22Rv1 (cell line): Measurements from ENCODE around the gene WNK2.

Source experiments
- ZFX ChIP-seq: fragments of 450-650 bp; IDR thresholded peaks from 2 replicates; pipeline ENCODE4 v1.6.1; 2017; ENCODE audit warnings: antibody characterized with exemption, borderline replicate concordance
- TF ChIP-seq, protein P1 (sequence below): fragments of 450-650 bp; IDR thresholded peaks from 2 replicates; pipeline ENCODE4 v1.5.1; 2017; ENCODE audit warnings: mild to moderate bottlenecking

DNA sequence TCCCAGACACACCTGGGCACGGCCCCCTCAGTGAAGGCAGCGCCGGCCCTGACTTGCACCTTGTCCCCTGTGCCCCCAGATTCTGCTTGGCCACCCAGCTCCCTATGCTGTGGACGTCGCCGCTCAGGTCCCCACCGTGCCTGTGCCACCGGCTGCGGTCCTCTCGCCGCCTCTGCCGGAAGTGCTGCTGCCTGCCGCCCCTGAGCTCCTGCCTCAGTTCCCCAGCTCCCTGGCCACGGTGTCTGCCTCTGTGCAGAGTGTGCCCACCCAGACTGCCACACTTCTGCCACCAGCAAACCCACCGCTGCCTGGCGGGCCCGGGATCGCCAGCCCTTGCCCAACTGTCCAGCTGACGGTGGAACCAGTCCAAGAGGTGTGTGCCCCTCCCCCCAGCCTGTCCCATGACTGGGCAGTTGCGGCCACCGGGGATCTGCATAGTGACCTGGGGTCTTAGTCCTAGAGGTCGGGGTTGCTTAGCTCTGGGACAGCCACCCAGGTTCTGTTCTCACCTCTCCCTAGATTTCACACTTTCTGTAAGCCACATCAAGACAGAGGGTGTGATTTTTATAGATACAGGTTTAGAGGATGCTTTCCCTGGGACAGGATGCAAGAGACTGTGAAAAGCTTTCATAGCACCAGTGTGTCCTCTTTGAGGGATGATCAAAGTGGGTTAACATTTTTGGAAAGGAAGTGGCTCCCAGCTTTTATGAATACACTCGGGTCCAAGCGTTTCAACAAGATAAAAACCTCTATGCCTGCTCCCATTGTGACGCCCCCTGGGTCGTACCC, 78.0 kb downstream of the WNK2 start:
- TF ChIP-seq, protein P1, sequence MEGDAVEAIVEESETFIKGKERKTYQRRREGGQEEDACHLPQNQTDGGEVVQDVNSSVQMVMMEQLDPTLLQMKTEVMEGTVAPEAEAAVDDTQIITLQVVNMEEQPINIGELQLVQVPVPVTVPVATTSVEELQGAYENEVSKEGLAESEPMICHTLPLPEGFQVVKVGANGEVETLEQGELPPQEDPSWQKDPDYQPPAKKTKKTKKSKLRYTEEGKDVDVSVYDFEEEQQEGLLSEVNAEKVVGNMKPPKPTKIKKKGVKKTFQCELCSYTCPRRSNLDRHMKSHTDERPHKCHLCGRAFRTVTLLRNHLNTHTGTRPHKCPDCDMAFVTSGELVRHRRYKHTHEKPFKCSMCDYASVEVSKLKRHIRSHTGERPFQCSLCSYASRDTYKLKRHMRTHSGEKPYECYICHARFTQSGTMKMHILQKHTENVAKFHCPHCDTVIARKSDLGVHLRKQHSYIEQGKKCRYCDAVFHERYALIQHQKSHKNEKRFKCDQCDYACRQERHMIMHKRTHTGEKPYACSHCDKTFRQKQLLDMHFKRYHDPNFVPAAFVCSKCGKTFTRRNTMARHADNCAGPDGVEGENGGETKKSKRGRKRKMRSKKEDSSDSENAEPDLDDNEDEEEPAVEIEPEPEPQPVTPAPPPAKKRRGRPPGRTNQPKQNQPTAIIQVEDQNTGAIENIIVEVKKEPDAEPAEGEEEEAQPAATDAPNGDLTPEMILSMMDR = no peak
- TF ChIP-seq ZFX = no peak
